Caco-2 (cell line): ENCODE results near the gene KIF17. TPM values are rescaled to one million over a fixed set of nuclear protein-coding genes. Genes with fewer than 3 reads are reported as not detected.

Experiments
- BruUV-seq: library from RNA; stranded (reverse); fragments of 400-500 nt; replicated peaks from 2 replicates; lab custom pipeline; 2021; lab: Mats Ljungman, UMichigan
- CTCF ChIA-PET: fragments of 300-600 bp; sonication (Branson Sonifier 250); formaldehyde crosslinking; loops from one replicate; lab custom pipeline; 2022; ENCODE audit warnings: antibody characterized with exemption; lab: Charles Lee
- POLR2A ChIA-PET: fragments of 300-600 bp; sonication (Branson Sonifier 250); formaldehyde crosslinking; loops from one replicate; lab custom pipeline; 2022; ENCODE audit warnings: antibody characterized with exemption; lab: Charles Lee
- DNase-seq, 2 experiments: peaks; one replicate each; pipeline versions ENCODE4 v3.0.0 to v3.0.0-alpha.2; 2020 to 2022
- H3K27me3 ChIP-seq: replicated peaks from 2 replicates; pipeline ENCODE4 v1.6.0; 2011; ENCODE audit warnings: low read length; ENCODE audit not compliant: control insufficient read depth, insufficient read depth
- H3K36me3 ChIP-seq: 2 replicates; pipeline ENCODE4 v1.5.1; 2011; ENCODE audit warnings: low read length; ENCODE audit not compliant: control insufficient read depth, insufficient read depth
- H3K4me1 ChIP-seq: fragments of 250-450 bp; sonication (Bioruptor Pico); 2 replicates; pipeline ENCODE4 v1.5.1; 2020; ENCODE audit warnings: mild to moderate bottlenecking
- H3K4me3 ChIP-seq: 2 replicates; pipeline ENCODE4 v1.5.1; 2011; ENCODE audit warnings: low read depth, mild to moderate bottlenecking, control low read depth, low read length
- H3K9me3 ChIP-seq: fragments of 250-450 bp; sonication (Bioruptor Pico); 2 replicates; pipeline ENCODE4 v1.5.1; 2020; ENCODE audit warnings: mild to moderate bottlenecking, moderate library complexity
- H3K27ac Mint-ChIP-seq: one replicate; pipeline ENCODE4 v1.8.0; 2022; ENCODE audit warnings: mixed read lengths; ENCODE audit not compliant: unreplicated experiment
- H3K27me3 Mint-ChIP-seq: one replicate; pipeline ENCODE4 v1.8.0; 2022; ENCODE audit warnings: mixed read lengths; ENCODE audit not compliant: insufficient read depth, unreplicated experiment
- H3K36me3 Mint-ChIP-seq: one replicate; pipeline ENCODE4 v1.8.0; 2022; ENCODE audit warnings: mild to moderate bottlenecking, mixed read lengths; ENCODE audit not compliant: insufficient read depth, unreplicated experiment
- H3K4me1 Mint-ChIP-seq: one replicate; pipeline ENCODE4 v1.8.0; 2022; ENCODE audit warnings: low read depth, mixed read lengths; ENCODE audit not compliant: unreplicated experiment
- H3K4me3 Mint-ChIP-seq: one replicate; pipeline ENCODE4 v1.8.0; 2022; ENCODE audit warnings: mild to moderate bottlenecking, moderate library complexity, mixed read lengths; ENCODE audit not compliant: unreplicated experiment
- H3K9me3 Mint-ChIP-seq: one replicate; pipeline ENCODE4 v1.8.0; 2022; ENCODE audit warnings: mixed read lengths; ENCODE audit not compliant: unreplicated experiment
- intact Hi-C: fragments of 100-400 bp; cut with micrococcal nuclease; formaldehyde crosslinking; loops from one replicate; pipeline ENCODE4 v1.10.0; 2022; ENCODE audit not compliant: unreplicated experiment
- total RNA-seq: library from RNA; stranded (reverse); gene quantifications from 2 replicates; pipeline ENCODE4 v1.2.3, GENCODE V29; 2022
- TF ChIP-seq, protein P1 (sequence below), 2 experiments: fragments of 200-600 bp in 1 of 2; IDR thresholded peaks; 1 replicate in 1 of 2; 2 replicates in 1 of 2; pipeline versions ENCODE4 v1.5.1 to v1.8.0; 2011 to 2022; ENCODE audit warnings: antibody characterized with exemption in 1 of 2, control low read depth in 1 of 2, inconsistent platforms in 1 of 2, low read depth in 1 of 2, low read length in 1 of 2, mild to moderate bottlenecking in 1 of 2, moderate library complexity in 1 of 2; ENCODE audit not compliant: insufficient read depth in 1 of 2, severe bottlenecking in 1 of 2, unreplicated experiment in 1 of 2

KIF17 gene
- total RNA-seq, 1 experiment from 2014 or later = 1.5 TPM

DNA sequence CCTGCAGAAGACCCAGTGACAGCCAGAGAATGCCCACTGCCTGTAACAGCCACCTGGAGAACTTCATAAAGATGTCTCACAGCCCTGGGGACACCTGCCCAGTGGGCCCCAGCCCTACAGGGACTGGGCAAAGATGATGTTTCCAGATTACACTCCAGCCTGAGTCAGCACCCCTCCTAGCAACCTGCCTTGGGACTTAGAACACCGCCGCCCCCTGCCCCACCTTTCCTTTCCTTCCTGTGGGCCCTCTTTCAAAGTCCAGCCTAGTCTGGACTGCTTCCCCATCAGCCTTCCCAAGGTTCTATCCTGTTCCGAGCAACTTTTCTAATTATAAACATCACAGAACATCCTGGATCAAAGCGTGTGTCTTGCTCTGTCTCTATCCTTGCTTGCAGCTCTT is 99.3 kb downstream of the KIF17 start:
- no TSS peak for BruUV-seq
- Mint-ChIP-seq H3K27ac (peak overlapping the region; percentile 11), H3K27me3 (no peaks in the 10 kb centered on the region), H3K4me3 (no peak overlapping the region), H3K4me1 (peaks cover 11% of the 10 kb centered on the region), H3K9me3 (no peaks in the 10 kb centered on the region), H3K36me3 (no peaks in the 10 kb centered on the region)
- ChIA-PET POLR2A (no interaction called here), CTCF (interaction anchor here (1.2 kb wide), 2 partner anchors 15 to 43 kb away, joined by 3 read pairs; no protein-coding TSS in a partner anchor)
- H3K9me3 ChIP-seq = no peaks in the 10 kb centered on the region
- H3K4me1 ChIP-seq = peaks cover 5% of the 10 kb centered on the region
- DNase-seq = no peak
- TF ChIP-seq, protein P1, sequence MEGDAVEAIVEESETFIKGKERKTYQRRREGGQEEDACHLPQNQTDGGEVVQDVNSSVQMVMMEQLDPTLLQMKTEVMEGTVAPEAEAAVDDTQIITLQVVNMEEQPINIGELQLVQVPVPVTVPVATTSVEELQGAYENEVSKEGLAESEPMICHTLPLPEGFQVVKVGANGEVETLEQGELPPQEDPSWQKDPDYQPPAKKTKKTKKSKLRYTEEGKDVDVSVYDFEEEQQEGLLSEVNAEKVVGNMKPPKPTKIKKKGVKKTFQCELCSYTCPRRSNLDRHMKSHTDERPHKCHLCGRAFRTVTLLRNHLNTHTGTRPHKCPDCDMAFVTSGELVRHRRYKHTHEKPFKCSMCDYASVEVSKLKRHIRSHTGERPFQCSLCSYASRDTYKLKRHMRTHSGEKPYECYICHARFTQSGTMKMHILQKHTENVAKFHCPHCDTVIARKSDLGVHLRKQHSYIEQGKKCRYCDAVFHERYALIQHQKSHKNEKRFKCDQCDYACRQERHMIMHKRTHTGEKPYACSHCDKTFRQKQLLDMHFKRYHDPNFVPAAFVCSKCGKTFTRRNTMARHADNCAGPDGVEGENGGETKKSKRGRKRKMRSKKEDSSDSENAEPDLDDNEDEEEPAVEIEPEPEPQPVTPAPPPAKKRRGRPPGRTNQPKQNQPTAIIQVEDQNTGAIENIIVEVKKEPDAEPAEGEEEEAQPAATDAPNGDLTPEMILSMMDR (IDR thresholded peaks at IDR 0.05; ENCODE audit: insufficient read depth in 1 of 2, low read depth in 1 of 2, low read length in 1 of 2, severe bottlenecking in 1 of 2, unreplicated experiment in 1 of 2) = no peak
- no peaks in the 10 kb centered on the region for H3K36me3 ChIP-seq
- H3K27me3 ChIP-seq = no peaks in the 10 kb centered on the region
- intact Hi-C loops = no loop called here
- H3K4me3 ChIP-seq = no peak overlapping the region

DNA sequence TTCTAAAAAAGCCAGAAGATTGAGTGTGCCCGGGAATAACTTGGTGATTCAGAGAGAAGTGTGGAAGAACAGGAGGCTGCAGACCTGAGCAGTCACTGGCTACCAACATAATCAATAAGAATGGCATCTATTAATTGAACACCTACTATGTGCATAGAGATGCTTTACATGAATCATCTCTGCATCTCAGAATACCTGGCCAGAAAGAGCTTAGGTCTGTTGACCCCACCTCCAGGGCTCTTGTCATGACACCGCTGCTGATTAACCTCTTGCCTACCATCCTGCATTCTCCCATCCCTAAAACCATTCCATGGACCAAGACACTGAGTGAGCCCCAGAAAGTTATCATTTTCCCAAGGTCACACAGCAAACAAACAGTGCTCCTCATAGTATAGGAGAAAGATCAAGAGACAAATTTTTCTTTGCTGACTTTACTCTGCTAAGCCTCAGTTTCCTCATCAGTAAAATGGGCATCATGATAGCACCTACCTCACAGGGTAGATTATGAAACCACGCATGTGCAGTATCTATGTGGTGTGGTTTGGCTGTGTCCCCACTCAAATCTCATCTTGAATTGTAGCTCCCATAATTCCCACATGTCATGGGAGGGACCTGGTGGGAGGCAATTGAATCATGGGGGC is 100.8 kb downstream of the KIF17 start:
- Histone ChIP-seq H3K27me3 (no peaks in the 10 kb centered on the region), H3K4me3 (no peak overlapping the region), H3K4me1 (peaks cover 11% of the 10 kb centered on the region), H3K9me3 (no peaks in the 10 kb centered on the region), H3K36me3 (no peaks in the 10 kb centered on the region)
- Mint-ChIP-seq H3K9me3 (no peaks in the 10 kb centered on the region), H3K36me3 (peaks cover 8% of the 10 kb centered on the region), H3K27me3 (no peaks in the 10 kb centered on the region), H3K27ac (no peak overlapping the region), H3K4me1 (peaks cover 23% of the 10 kb centered on the region), H3K4me3 (no peak overlapping the region)
- intact Hi-C loops = no loop called here
- ChIA-PET CTCF (no interaction called here), POLR2A (no interaction called here)
- no peak for DNase-seq
- BruUV-seq = no TSS peak
- TF ChIP-seq, protein P1 (IDR thresholded peaks at IDR 0.05; ENCODE audit: insufficient read depth in 1 of 2, low read depth in 1 of 2, low read length in 1 of 2, severe bottlenecking in 1 of 2, unreplicated experiment in 1 of 2) = no peak

DNA sequence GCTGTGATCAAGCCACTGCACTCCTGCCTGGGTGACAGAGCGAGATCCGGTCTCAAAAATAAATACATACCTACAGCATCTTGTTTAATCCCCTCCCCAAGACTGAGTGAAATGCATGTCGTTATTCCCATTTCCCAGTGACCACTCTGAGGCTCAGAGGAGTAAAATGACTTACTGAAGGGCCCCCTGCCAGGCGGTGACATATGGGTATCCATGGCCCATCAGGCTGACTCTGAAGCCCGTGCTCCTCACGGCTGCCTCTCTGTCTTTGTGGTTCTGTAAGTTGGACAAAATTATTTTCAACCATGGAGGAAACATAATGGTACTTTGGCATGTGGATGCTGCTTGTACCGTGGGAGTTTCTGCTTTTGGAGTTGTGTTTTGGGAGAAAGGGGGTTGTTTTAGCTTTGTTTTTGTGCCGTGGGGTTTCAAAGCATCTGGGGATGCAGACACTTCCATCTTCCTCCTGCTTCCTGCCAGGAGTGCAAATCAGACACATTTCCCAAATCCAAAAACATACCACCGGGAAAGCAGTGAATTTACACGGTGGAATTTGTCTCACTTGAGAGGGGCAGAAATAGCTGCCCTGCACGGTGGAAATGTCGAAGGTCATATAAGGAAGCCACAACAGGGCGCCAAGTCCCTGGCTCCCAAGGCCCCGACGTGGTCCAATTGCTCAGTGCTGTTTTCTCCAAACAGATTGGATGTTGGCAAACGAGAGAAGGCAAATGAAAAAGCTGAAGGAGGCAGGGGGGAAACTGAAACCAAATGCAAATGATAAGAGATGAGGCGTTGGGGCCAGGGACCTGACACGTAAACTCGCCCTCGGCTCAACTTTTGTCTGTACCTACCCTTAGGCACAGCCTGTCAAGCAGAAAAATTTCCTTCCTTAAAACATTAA is 101.6 kb downstream of the KIF17 start:
- TF ChIP-seq, protein P1 (IDR thresholded peaks at IDR 0.05; ENCODE audit: insufficient read depth in 1 of 2, low read depth in 1 of 2, low read length in 1 of 2, severe bottlenecking in 1 of 2, unreplicated experiment in 1 of 2) = no peak
- H3K36me3 Mint-ChIP-seq = peaks cover 8% of the 10 kb centered on the region
- no TSS peak for BruUV-seq
- Histone ChIP-seq H3K4me1 (peaks cover 11% of the 10 kb centered on the region), H3K36me3 (no peaks in the 10 kb centered on the region), H3K4me3 (no peak overlapping the region), H3K9me3 (no peaks in the 10 kb centered on the region), H3K27me3 (no peaks in the 10 kb centered on the region)
- peaks cover 23% of the 10 kb centered on the region for H3K4me1 Mint-ChIP-seq
- ChIA-PET CTCF (no interaction called here), POLR2A (no interaction called here)
- H3K4me3 Mint-ChIP-seq = no peak overlapping the region
- no peak for DNase-seq
- no peak overlapping the region for H3K27ac Mint-ChIP-seq
- no peaks in the 10 kb centered on the region for H3K9me3 Mint-ChIP-seq
- no peaks in the 10 kb centered on the region for H3K27me3 Mint-ChIP-seq
- intact Hi-C loops = no loop called here
